ENCODE data around the gene FBXO45. TPM values are rescaled to one million over a fixed set of nuclear protein-coding genes. Genes with fewer than 3 reads are reported as not detected.
A peak's percentile ranks its signal among the peaks of the same experiment; 100 is the strongest.

The FBXO45 gene
- total and polyA plus RNA-seq, 2 experiments from 2014 or later, result 2.1 to 10.7 TPM

DNA sequence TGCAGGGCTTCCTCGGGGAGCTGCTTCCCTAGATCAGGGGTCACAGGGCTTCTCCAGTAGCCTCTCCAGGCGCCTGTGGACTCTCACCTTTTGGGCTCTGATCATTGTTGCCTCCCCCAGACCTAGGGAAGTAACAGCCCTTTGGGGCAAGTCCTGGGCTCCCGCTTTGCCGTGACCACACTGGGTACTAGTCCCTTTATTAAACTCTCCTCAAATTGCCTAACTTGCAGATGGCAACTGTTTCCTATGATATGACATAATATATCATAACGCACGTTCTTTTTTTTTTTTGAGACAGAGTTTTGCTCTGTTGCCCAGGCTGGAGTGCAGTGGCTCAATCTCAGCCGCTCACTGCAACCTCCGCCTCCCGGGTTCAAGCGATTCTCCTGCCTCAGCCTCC lies 53.2 kb downstream of the FBXO45 start:
- in situ Hi-C loops (cut with MboI), result no loop called here

DNA sequence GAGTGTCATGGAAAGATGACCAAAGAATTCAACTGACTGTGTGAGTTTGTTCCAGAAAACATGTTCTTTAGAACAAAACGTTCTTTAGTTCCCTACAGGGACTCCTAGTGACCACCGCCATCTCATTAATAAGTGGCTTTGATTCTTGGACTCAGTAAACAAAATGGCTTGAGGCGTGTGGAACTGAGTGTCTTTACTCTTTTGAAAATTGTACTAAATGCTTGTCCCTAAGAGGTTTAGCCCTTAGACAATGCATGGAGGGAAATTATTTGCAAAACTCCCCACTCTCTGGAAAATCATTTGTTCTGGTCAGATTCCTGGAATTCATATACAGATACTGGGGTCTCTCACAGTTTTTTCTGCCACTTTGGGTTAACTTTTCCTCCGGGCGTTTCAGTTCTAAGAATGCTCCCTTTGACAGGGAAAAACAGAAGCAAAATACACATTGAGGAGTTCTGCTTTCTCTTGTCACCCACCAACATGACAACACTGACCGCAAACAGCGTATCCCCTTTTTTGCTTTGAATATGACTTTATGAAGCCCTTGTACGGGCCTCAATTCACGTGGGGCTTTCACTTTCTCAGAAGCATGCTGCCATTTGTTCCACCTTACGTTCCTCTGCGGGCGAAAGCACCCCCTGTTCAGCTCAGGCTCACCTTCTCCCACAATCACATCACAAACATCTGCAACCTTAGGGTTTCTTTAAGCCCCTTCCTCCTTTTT lies 55.8 kb downstream of the FBXO45 start:
- H3K36me3 ChIP-seq (ENCODE audit: low read depth), result no peaks in the 10 kb centered on the region
- H3K79me2 ChIP-seq (ENCODE audit: insufficient read depth), result no peaks in the 10 kb centered on the region
- H3K9me3 ChIP-seq (ENCODE audit: low read depth), result no peaks in the 10 kb centered on the region
- no peaks in the 10 kb centered on the region for H3K27me3 ChIP-seq (replicated peaks; ENCODE audit: insufficient read depth)
- no peak for DNase-seq
- TF ChIP-seq EZH2 (IDR thresholded peaks at IDR 0.05; ENCODE audit: insufficient read depth, poor library complexity, severe bottlenecking), result no peak
- no peak for TF ChIP-seq EZH2phosphoT487 (IDR thresholded peaks at IDR 0.05; ENCODE audit: insufficient read depth, low read depth)
- H3K9me2 ChIP-seq (ENCODE audit: insufficient read depth), result no peaks in the 10 kb centered on the region
- H3K4me3 ChIP-seq, result no peak overlapping the region
- H3K4me1 ChIP-seq (ENCODE audit: insufficient read depth), result no peaks in the 10 kb centered on the region
- H3F3A ChIP-seq (ENCODE audit: insufficient read depth), result no peaks in the 10 kb centered on the region
- H4K20me1 ChIP-seq (ENCODE audit: insufficient read depth), result no peaks in the 10 kb centered on the region
- WGBS, 2 experiments (ENCODE audit: low coverage in 1 of 2, low lambda C conversion rate in 2 of 2, missing lambda C conversion rate in 2 of 2), result 51 to 52% methylated on average over 12 of the region's 12 CpGs
- in situ Hi-C loops (cut with MboI), result no loop called here
- no peak overlapping the region for H3K4me2 ChIP-seq (ENCODE audit: unreplicated experiment)
- H3K9ac ChIP-seq, result no peak overlapping the region
- H3K27ac ChIP-seq, result no peak overlapping the region
- peak overlapping the region; percentile 50; the same call in 1 of the 2 replicates for H2AFZ ChIP-seq

More for the DNA sequence above, 53.2 kb downstream of the FBXO45 start:
- H3K9me2 ChIP-seq (ENCODE audit: insufficient read depth), result no peaks in the 10 kb centered on the region
- no peaks in the 10 kb centered on the region for H3K4me1 ChIP-seq (ENCODE audit: insufficient read depth)
- no peak overlapping the region for H3K4me2 ChIP-seq (ENCODE audit: unreplicated experiment)
- H3K79me2 ChIP-seq (ENCODE audit: insufficient read depth), result no peaks in the 10 kb centered on the region
- DNase-seq, result no peak
- H3F3A ChIP-seq (ENCODE audit: insufficient read depth), result no peaks in the 10 kb centered on the region
- TF ChIP-seq EZH2 (IDR thresholded peaks at IDR 0.05; ENCODE audit: insufficient read depth, poor library complexity, severe bottlenecking) (no peak), EZH2phosphoT487 (IDR thresholded peaks at IDR 0.05; ENCODE audit: insufficient read depth, low read depth) (no peak)
- no peak overlapping the region for H3K4me3 ChIP-seq
- no peaks in the 10 kb centered on the region for H3K27me3 ChIP-seq (replicated peaks; ENCODE audit: insufficient read depth)
- no peaks in the 10 kb centered on the region for H4K20me1 ChIP-seq (ENCODE audit: insufficient read depth)
- no peaks in the 10 kb centered on the region for H3K9me3 ChIP-seq (ENCODE audit: low read depth)
- 76 to 79% methylated on average over 10 of the region's 10 CpGs for WGBS, 2 experiments (ENCODE audit: low coverage in 1 of 2, low lambda C conversion rate in 2 of 2, missing lambda C conversion rate in 2 of 2)
- H2AFZ ChIP-seq, result no peak overlapping the region
- H3K27ac ChIP-seq, result no peak overlapping the region
- no peaks in the 10 kb centered on the region for H3K36me3 ChIP-seq (ENCODE audit: low read depth)
- H3K9ac ChIP-seq, result no peak overlapping the region

DNA sequence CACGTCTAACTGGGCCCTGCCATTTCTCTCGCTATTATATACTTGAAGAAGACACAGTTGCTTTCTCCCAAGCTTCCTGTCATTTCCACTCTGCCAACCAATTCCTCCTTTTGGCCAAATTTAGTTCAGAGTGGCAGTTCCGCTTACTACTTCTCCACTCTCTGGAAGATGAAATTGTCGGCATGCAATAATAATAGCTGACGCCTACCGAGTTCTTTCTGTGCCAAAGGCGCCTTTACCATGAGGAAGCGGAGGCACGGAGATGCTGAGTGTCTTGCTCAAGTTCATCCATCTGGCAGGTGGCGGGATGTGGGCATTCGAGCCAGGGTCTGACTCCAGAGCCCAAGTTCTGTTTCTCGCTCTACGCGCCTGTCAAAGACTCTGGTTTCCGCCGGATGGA lies 56.4 kb downstream of the FBXO45 start:
- H3K9ac ChIP-seq, result no peak overlapping the region
- H3K36me3 ChIP-seq (ENCODE audit: low read depth), result no peaks in the 10 kb centered on the region
- WGBS, 2 experiments (ENCODE audit: low coverage in 1 of 2, low lambda C conversion rate in 2 of 2, missing lambda C conversion rate in 2 of 2), result 92 to 93% methylated on average over 16 of the region's 16 CpGs
- no peak for TF ChIP-seq EZH2phosphoT487 (IDR thresholded peaks at IDR 0.05; ENCODE audit: insufficient read depth, low read depth)
- TF ChIP-seq EZH2 (IDR thresholded peaks at IDR 0.05; ENCODE audit: insufficient read depth, poor library complexity, severe bottlenecking), result no peak
- no peaks in the 10 kb centered on the region for H3F3A ChIP-seq (ENCODE audit: insufficient read depth)
- no peaks in the 10 kb centered on the region for H3K9me3 ChIP-seq (ENCODE audit: low read depth)
- no peaks in the 10 kb centered on the region for H3K27me3 ChIP-seq (replicated peaks; ENCODE audit: insufficient read depth)
- no peaks in the 10 kb centered on the region for H3K9me2 ChIP-seq (ENCODE audit: insufficient read depth)
- no peaks in the 10 kb centered on the region for H4K20me1 ChIP-seq (ENCODE audit: insufficient read depth)
- no peaks in the 10 kb centered on the region for H3K4me1 ChIP-seq (ENCODE audit: insufficient read depth)
- in situ Hi-C loops (cut with MboI), result no loop called here
- no peak for DNase-seq
- no peak overlapping the region for H3K27ac ChIP-seq
- no peak overlapping the region for H3K4me3 ChIP-seq
- H3K4me2 ChIP-seq (ENCODE audit: unreplicated experiment), result no peak overlapping the region
- H2AFZ ChIP-seq, result no peak overlapping the region
- no peaks in the 10 kb centered on the region for H3K79me2 ChIP-seq (ENCODE audit: insufficient read depth)

- Histone ChIP-seq H4K20me1 (ENCODE audit: insufficient read depth) (no peaks in the 10 kb centered on the region), H3K4me3 (no peak overlapping the region), H3K79me2 (ENCODE audit: insufficient read depth) (no peaks in the 10 kb centered on the region), H3K4me1 (ENCODE audit: insufficient read depth) (no peaks in the 10 kb centered on the region), H3K9ac (no peak overlapping the region), H3K9me2 (ENCODE audit: insufficient read depth) (no peaks in the 10 kb centered on the region), H3K27me3 (replicated peaks; ENCODE audit: insufficient read depth) (no peaks in the 10 kb centered on the region), H2AFZ (no peak overlapping the region), H3K9me3 (ENCODE audit: low read depth) (no peaks in the 10 kb centered on the region), H3K4me2 (ENCODE audit: unreplicated experiment) (no peak overlapping the region), H3F3A (ENCODE audit: insufficient read depth) (no peaks in the 10 kb centered on the region), H3K27ac (no peak overlapping the region), H3K36me3 (ENCODE audit: low read depth) (no peaks in the 10 kb centered on the region)
- in situ Hi-C loops (cut with MboI), result no loop called here
- WGBS, 2 experiments (ENCODE audit: low coverage in 1 of 2, low lambda C conversion rate in 2 of 2, missing lambda C conversion rate in 2 of 2), result 69 to 76% methylated on average over 6 of the region's 6 CpGs
- TF ChIP-seq EZH2 (IDR thresholded peaks at IDR 0.05; ENCODE audit: insufficient read depth, poor library complexity, severe bottlenecking), result no peak
- TF ChIP-seq EZH2phosphoT487 (IDR thresholded peaks at IDR 0.05; ENCODE audit: insufficient read depth, low read depth), result no peak
- no peak for DNase-seq
These were observed 56.9 kb downstream of the FBXO45 start for GRCh38 chr3:196625331-196625730.

All from GM23248 (cell line).